ENCODE data around the gene DPP10.

DPP10 gene

GRCh38 chr2:115384399-115384798, 942.0 kb downstream of the DPP10 start:
- DNase-seq (ENCODE audit: low read depth), result no peak
- H3K4me3 ChIP-seq (ENCODE audit: low read depth, low read length), result no peak overlapping the region
- TF ChIP-seq, protein P1, sequence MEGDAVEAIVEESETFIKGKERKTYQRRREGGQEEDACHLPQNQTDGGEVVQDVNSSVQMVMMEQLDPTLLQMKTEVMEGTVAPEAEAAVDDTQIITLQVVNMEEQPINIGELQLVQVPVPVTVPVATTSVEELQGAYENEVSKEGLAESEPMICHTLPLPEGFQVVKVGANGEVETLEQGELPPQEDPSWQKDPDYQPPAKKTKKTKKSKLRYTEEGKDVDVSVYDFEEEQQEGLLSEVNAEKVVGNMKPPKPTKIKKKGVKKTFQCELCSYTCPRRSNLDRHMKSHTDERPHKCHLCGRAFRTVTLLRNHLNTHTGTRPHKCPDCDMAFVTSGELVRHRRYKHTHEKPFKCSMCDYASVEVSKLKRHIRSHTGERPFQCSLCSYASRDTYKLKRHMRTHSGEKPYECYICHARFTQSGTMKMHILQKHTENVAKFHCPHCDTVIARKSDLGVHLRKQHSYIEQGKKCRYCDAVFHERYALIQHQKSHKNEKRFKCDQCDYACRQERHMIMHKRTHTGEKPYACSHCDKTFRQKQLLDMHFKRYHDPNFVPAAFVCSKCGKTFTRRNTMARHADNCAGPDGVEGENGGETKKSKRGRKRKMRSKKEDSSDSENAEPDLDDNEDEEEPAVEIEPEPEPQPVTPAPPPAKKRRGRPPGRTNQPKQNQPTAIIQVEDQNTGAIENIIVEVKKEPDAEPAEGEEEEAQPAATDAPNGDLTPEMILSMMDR (IDR thresholded peaks at IDR 0.05; ENCODE audit: low read depth, low read length, missing control alignments), result no peak

DNA sequence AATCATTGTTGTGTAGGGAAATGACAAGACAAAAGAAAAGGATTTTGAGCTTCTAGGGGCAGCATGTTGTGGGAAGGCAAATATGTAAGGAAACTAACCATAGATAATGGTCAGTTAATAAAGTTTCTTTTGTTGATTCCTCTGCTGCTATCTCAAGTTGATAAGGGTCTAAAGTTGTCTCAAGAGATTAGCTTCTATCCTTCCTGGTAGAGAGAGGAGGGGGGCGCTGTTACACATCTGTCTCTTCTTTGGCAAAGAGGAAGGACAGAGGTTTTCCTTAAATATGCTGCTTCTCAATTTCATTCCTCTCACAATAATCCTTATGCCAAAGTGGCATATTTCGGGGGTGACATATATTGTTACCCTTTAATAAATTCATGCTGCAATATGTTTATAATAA, 944.0 kb downstream of the DPP10 start:
- no peak for DNase-seq (ENCODE audit: low read depth)
- no peak overlapping the region for H3K4me3 ChIP-seq (ENCODE audit: low read depth, low read length)
- TF ChIP-seq, protein P1 (IDR thresholded peaks at IDR 0.05; ENCODE audit: low read depth, low read length, missing control alignments), result no peak

DNA sequence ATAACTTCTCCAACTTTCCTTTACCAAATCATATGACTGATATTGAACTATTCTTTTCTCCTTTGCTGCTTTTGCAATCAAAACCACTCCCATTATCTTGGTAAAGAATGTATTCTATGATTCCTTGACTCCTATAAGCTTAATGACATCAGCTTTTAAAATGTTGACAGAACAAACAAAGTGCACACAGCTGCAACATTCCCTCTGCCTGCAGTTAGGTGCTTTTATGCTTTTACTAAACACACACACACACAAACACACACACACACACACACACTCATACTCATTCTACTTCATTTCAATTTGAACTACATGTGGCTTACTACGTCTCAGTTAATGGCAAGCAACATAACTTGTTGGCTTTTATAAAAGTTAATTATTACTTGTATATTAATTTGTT, 946.6 kb downstream of the DPP10 start:
- no peak overlapping the region for H3K4me3 ChIP-seq (ENCODE audit: low read depth, low read length)
- no peak for DNase-seq (ENCODE audit: low read depth)
- TF ChIP-seq, protein P1 (IDR thresholded peaks at IDR 0.05; ENCODE audit: low read depth, low read length, missing control alignments), result no peak

DNA sequence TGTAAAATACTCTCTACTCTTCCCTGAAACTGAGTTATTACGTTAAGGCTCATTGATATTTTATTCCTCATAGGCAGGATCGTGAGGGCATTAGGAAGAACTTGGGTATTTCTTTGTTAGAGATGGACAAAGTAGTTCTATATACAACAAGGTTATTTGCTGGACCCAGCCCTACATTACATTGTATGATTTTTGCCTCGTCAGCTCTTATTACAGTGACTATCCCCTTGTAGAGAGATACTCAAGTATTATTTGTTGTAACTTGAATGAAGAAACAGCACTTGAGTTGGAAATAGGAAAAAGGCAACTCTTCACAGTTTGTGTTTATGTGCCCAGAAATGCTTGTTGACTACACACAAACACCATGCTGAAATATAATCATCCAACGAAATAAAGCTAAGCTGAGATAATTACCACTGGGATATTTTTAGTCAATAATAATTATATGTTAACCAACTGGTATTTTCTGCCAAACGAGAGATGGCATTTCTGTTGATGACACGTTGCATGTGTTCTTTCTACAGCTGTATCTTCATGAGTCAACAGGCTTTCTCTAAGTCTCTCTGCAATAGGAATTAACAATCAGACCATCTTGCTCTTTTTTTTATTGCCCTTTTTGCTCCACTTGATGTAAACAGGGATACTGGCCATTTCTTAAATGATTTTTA, 947.6 kb downstream of the DPP10 start:
- no peak overlapping the region for H3K4me3 ChIP-seq (ENCODE audit: low read depth, low read length)
- no peak for DNase-seq (ENCODE audit: low read depth)
- TF ChIP-seq, protein P1 (IDR thresholded peaks at IDR 0.05; ENCODE audit: low read depth, low read length, missing control alignments), result no peak

- TF ChIP-seq, protein P1 (IDR thresholded peaks at IDR 0.05; ENCODE audit: low read depth, low read length, missing control alignments), result no peak
- no peak overlapping the region for H3K4me3 ChIP-seq (ENCODE audit: low read depth, low read length)
- DNase-seq (ENCODE audit: low read depth), result no peak
Measured at GRCh38 chr2:115396579-115396978, 954.1 kb downstream of the DPP10 start.

GRCh38 chr2:115400940-115401339, 958.5 kb downstream of the DPP10 start:
- TF ChIP-seq, protein P1 (IDR thresholded peaks at IDR 0.05; ENCODE audit: low read depth, low read length, missing control alignments), result no peak
- DNase-seq (ENCODE audit: low read depth), result no peak
- H3K4me3 ChIP-seq (ENCODE audit: low read depth, low read length), result no peak overlapping the region

DNA sequence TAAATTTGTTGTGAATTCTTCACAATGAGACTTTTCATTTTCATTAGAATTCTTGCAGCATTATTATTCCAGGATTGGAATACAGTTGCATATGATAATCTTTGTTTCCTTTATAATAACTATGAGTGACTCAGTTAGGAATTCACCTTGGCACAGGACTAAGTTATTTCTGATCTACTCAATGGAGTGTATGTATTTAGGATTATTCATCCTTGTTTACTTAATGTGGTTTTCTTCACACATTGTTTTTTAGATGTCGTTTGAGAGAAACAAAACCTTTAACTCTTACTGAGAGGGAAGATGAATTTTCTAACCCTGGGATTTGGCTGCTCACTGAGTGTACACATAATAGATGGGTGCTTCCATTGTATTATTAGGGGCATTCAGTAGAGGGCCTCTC, 970.1 kb downstream of the DPP10 start:
- TF ChIP-seq, protein P1 (IDR thresholded peaks at IDR 0.05; ENCODE audit: low read depth, low read length, missing control alignments), result no peak
- H3K4me3 ChIP-seq (ENCODE audit: low read depth, low read length), result no peak overlapping the region
- DNase-seq (ENCODE audit: low read depth), result no peak
